ENCODE results near the gene SOCS6. TPM values are rescaled to one million over a fixed set of nuclear protein-coding genes. Genes with fewer than 3 reads are reported as not detected.

The SOCS6 gene
- total RNA-seq, 2 donors from 2014 or later: 20.3 to 21.3 TPM

DNA sequence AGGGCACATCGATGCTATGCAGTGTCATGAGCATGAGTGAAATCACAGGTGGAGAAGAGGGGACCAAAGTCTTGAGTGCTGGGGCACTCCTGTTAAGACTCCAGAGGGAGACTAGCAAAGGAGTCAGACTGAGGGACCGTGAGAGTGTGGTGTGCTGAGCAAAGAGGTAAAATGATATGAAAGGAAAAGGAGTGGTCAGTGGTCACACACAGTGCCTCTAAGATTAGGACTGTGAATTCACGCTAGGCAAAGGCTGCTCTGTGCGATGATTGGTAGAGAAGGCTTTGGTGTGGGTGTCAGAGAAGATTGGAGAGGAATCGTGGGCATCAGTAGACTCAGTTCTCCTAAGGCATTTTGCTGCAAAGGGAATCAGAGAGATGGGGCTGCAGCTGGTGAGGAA, 12.8 kb downstream of the SOCS6 start:
- no peaks in the 10 kb centered on the region for H3K27me3 ChIP-seq (replicated peaks; ENCODE audit: insufficient read depth)
- TF ChIP-seq, protein P1, sequence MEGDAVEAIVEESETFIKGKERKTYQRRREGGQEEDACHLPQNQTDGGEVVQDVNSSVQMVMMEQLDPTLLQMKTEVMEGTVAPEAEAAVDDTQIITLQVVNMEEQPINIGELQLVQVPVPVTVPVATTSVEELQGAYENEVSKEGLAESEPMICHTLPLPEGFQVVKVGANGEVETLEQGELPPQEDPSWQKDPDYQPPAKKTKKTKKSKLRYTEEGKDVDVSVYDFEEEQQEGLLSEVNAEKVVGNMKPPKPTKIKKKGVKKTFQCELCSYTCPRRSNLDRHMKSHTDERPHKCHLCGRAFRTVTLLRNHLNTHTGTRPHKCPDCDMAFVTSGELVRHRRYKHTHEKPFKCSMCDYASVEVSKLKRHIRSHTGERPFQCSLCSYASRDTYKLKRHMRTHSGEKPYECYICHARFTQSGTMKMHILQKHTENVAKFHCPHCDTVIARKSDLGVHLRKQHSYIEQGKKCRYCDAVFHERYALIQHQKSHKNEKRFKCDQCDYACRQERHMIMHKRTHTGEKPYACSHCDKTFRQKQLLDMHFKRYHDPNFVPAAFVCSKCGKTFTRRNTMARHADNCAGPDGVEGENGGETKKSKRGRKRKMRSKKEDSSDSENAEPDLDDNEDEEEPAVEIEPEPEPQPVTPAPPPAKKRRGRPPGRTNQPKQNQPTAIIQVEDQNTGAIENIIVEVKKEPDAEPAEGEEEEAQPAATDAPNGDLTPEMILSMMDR (IDR thresholded peaks at IDR 0.05): no peak
- no peaks in the 10 kb centered on the region for H3K36me3 ChIP-seq
- peaks cover 27 to 31% of the 10 kb centered on the region in 2 donors for H3K4me1 ChIP-seq (ENCODE audit: control insufficient read depth in 1 of 2, low read depth in 2 of 2)
- ATAC-seq (ENCODE audit: insufficient number of reproducible peaks, low FRiP score, low read depth) (no peak), DNase-seq (ENCODE audit: low spot score) (no peak)
- no peak overlapping the region for H3K4me3 ChIP-seq
- no peak overlapping the region for H3K27ac ChIP-seq
- no peaks in the 10 kb centered on the region for H3K9me3 ChIP-seq

GRCh38 chr18:70308555-70309294, 19.9 kb downstream of the SOCS6 start:
- Histone ChIP-seq H3K4me3 (no peak overlapping the region), H3K4me1 (ENCODE audit: control insufficient read depth in 1 of 2, low read depth in 2 of 2) (peaks cover 0 to 5% of the 10 kb centered on the region in 2 donors), H3K9me3 (no peaks in the 10 kb centered on the region), H3K27ac (no peak overlapping the region), H3K27me3 (replicated peaks; ENCODE audit: insufficient read depth) (no peaks in the 10 kb centered on the region), H3K36me3 (no peaks in the 10 kb centered on the region)
- no peak for ATAC-seq (ENCODE audit: insufficient number of reproducible peaks, low FRiP score, low read depth)
- TF ChIP-seq, protein P1 (IDR thresholded peaks at IDR 0.05): no peak
- DNase-seq (ENCODE audit: low spot score): no peak

DNA sequence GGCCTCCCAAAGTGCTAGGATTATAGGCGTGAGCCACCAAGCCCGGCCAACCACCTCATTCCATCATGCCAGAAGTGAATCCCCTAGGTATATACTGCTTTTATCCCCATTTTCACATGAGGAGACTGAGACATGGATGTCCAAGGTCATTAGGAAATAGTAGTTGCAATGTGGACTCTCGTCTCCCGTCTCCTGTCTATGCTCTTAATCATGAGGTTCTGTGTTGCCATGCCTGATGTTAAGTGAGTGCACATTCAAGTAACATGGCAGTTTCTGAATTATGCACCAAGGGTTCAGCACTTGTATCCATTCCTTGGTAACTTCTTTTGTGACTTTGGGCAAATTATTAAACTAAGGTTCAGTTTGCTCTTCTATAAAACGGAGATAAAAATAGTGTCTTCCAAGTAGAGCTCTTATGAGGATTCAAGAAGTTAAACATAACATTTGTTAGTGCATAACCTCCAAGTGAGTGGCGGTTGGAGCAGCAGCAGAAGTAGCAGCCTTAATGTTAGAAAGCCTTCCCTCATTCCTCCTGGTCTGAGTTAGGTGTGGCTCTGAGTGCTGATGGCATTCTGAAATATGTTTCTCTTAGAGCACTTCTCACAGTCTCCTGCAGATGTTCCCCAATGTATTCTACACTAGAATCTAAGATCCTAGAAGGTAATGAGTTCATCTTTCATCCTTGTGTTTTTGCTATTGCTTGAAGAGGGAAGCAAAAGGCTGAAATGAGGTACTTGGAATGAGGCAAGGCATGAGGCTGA, 21.9 kb downstream of the SOCS6 start:
- Histone ChIP-seq H3K27ac (no peak overlapping the region), H3K9me3 (no peaks in the 10 kb centered on the region), H3K4me1 (ENCODE audit: control insufficient read depth in 1 of 2, low read depth in 2 of 2) (peaks cover 0 to 5% of the 10 kb centered on the region in 2 donors), H3K36me3 (no peaks in the 10 kb centered on the region), H3K27me3 (replicated peaks; ENCODE audit: insufficient read depth) (no peaks in the 10 kb centered on the region), H3K4me3 (no peak overlapping the region)
- TF ChIP-seq, protein P1 (IDR thresholded peaks at IDR 0.05): no peak
- ATAC-seq (ENCODE audit: insufficient number of reproducible peaks, low FRiP score, low read depth) (no peak), DNase-seq (ENCODE audit: low spot score) (no peak)

- Histone ChIP-seq H3K4me1 (ENCODE audit: control insufficient read depth in 1 of 2, low read depth in 2 of 2) (peaks cover 0 to 5% of the 10 kb centered on the region in 2 donors), H3K4me3 (no peak overlapping the region), H3K27me3 (replicated peaks; ENCODE audit: insufficient read depth) (no peaks in the 10 kb centered on the region), H3K27ac (no peak overlapping the region), H3K9me3 (no peaks in the 10 kb centered on the region), H3K36me3 (no peaks in the 10 kb centered on the region)
- ATAC-seq (ENCODE audit: insufficient number of reproducible peaks, low FRiP score, low read depth) (no peak), DNase-seq (ENCODE audit: low spot score) (no peak)
- TF ChIP-seq, protein P1 (IDR thresholded peaks at IDR 0.05): no peak
These were observed 22.9 kb downstream of the SOCS6 start for GRCh38 chr18:70311726-70312125.

DNA sequence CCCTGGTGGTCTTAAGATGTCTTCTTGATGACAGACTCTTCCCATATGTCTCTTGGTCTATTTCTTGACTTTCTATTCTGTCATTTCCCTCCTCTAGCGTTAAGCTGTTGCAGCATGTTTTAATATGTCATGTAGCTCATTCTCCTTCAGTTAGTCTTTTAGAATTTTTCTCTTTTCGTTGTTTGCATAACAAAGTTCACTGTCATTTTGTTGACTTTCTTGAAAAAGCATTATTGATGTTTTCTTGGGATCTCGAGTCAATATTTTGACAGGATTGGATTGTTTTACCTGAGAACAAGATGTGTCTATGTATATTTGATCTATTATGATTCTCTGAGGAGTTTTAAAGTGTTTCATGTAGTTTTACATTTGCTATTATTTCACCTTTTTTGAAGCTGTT, 24.8 kb downstream of the SOCS6 start:
- Histone ChIP-seq H3K4me3 (no peak overlapping the region), H3K4me1 (ENCODE audit: control insufficient read depth in 1 of 2, low read depth in 2 of 2) (peaks cover 0 to 5% of the 10 kb centered on the region in 2 donors)
- ATAC-seq (ENCODE audit: insufficient number of reproducible peaks, low FRiP score, low read depth): no peak

More for the DNA sequence above, 24.8 kb downstream of the SOCS6 start:
- H3K27ac ChIP-seq: no peak overlapping the region
- no peaks in the 10 kb centered on the region for H3K27me3 ChIP-seq (replicated peaks; ENCODE audit: insufficient read depth)
- no peaks in the 10 kb centered on the region for H3K9me3 ChIP-seq
- TF ChIP-seq, protein P1 (IDR thresholded peaks at IDR 0.05): no peak
- DNase-seq (ENCODE audit: low spot score): no peak
- no peaks in the 10 kb centered on the region for H3K36me3 ChIP-seq
